GM12874 (cell line): ENCODE data around the gene UBE2D2.
A peak's percentile ranks its signal among the peaks of the same experiment; 100 is the strongest.

Experiments used
- CTCF ChIP-seq: IDR thresholded peaks from 2 replicates; pipeline ENCODE4 v1.5.1; 2011; ENCODE audit warnings: low read depth, mild to moderate bottlenecking, control low read depth, low read length, moderate library complexity; ENCODE audit not compliant: insufficient read depth

Gene UBE2D2

DNA sequence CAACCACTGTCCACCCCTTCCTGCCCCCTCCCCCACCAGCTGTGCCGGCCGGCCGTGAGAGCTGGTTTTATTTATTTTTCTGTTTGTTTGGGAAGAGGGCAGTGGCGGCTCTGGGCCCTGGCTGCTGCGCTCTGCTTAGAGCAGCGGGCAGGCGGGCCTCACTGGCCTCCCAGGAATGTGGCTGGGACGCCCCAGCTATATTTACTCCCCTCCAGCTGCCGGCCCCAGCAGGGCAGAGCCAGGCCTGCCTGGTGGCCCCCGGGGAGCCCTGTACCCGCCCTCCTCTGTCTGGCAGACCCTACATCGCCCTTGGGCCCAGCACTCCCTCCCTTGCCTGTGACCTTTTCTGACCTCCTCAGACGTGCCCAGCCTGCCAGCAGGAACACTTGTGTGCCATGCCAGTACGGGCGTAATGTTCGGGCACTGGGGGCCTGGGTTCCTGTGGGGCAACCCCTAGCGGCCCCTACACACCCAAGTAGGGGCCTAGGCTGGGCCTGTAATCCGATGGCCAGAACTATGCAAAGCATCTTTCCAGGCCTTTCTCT lies 94.7 kb downstream of the UBE2D2 start:
- TF ChIP-seq CTCF: no peak

DNA sequence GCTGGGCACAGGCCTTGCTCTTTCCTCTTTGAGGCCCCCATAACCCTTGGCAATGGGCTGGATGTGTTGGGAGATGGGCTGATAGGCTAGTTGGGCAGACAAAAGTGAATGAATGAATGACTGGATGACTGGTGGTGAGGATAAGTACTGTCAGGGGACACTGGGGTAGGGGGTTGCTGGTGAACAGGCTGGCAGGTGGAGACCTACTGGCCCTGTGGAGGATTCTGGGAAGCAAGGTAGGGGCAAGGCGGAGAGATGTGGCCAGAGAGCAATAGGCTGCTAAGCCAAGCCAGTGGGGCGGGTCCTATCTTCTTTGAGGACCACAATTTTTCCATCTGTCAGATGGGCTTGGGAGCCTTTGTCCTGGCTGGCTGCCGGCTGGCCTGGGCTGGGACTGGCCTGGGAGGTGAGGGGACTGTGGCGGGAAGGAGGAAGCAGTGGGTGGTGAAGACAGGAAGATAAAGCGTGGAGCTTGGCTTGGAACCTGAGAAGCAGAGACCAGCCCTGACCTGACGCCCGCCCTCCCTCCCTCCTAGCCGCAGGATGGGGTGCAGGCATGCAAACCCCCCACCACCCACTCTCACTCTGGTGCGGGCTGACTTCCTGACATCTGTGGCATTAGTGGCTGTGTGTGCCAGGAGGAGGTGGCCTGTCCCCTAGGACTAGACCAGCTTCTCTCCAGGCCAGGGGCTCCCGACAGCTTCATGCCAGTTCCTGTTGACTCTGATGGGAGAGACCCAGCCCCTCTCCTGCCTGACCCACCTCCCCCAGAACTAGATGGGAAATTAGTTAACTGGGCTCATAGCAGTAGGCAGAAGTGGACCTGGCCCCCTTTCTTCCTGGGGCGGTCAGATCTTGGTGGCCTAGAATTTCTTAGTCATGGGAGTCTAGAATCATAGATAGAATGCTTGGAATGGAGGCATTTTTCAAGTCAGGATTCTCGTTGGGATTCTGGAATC lies 96.5 kb downstream of the UBE2D2 start:
- no peak for TF ChIP-seq CTCF

DNA sequence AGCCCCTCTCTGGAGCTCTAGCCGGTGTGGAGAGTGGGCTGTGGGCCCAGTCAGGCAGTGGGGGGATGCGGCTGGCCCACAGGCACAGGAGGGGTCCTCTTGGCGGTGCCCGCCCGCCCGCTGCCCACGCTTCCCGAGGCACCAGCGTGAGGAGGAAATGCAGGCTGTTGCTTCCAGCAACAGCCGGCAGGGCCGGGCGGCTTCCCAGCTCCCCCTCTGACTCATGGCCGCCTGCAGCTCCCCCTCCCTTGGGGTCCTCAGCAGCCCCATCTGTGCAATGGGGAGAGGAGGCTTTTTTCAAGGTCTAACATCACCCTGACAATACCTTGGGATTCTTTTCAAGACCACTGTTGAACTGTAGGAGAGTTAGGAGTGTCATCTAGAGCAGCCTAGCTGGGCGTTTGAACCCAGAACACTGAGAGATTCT lies 97.4 kb downstream of the UBE2D2 start:
- peak; percentile 12; the same call in 1 of the 2 replicates for TF ChIP-seq CTCF

- TF ChIP-seq CTCF: no peak
Observed at GRCh38 chr5:139658928-139659667, 98.0 kb downstream of the UBE2D2 start.

DNA sequence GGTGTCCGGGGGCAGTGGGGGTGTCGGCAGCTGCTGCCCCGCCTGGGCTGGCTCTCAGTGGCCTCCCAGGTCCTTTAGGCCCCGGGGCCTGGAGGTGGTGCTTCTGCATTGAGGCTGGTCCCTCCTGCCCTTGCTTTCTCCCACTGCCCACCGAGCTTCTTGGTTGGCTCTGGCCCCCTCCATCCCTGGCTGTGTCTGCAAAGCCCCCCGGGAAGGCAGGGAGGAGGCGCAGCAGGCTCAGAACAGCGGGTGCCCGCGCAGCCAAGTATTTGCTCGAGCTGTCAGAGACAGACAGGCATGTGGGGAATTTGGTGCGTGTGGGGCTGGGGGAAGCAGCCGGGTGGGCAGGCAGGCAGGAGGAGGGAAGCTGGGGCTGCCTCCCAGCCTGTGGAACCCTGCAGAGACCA lies 98.6 kb downstream of the UBE2D2 start:
- no peak for TF ChIP-seq CTCF

DNA sequence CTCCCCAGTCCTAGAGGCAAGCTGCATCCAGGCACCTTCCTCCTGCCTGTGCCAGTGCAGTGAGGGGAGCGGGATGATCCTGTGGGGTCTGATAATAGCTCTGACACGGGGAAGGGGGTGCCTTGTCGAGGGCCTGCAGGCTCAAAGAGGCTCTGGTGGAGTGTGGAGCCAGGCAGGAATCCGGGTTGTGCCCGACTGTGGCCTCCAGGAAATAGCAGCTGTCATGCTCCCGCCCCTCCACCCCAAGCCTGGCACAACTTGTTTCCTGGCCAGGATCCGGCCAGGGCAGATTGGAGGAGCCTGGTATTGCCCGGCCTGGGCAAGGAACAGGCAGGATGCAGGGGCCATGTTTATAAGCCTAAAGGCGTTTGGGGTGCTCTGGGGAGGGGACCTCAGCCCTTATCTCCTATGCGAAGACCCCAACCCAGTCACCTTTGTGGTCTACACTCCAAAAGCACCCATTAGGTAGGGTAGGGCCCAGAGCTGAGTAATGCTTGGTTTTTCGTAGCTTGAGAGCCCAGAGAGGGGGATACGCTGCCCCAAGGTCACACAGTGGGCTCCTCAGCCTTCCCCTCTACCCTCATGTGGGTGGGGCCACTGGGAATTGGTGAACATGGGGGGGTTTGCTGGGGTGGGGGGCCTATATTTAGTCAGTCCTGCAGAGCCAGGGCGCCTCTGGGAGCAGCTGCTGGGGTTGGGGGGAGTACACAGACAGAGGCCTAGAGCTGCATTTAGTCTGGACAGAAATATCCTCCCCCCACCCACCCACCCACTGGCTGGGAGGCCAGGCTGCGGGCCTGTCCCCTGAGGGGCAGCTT lies 99.2 kb downstream of the UBE2D2 start:
- TF ChIP-seq CTCF: no peak
